Natural killer cell (primary cell): Measurements from ENCODE around the gene NEDD4L. TPM values are rescaled to one million over a fixed set of nuclear protein-coding genes. Genes with fewer than 3 reads are reported as not detected.

Source experiments
- ATAC-seq, 3 donors: fragments of 150-1000 bp in 2 of 3; fragments of 200-7000 bp in 1 of 3; cut with Tn5 transposase; 1 replicate in 1 of 3; 2 replicates in 2 of 3; pipeline ENCODE4 v1.10.0; 2021; ENCODE audit warnings: mild to moderate bottlenecking in 2 of 3, moderate library complexity in 2 of 3
- DNase-seq, 2 donors: peaks; one replicate each; pipeline versions ENCODE4 v3.0.0 to v3.0.0-alpha.2; 2013 to 2021; ENCODE audit warnings: mixed read lengths in 1 of 2
- H3K27ac ChIP-seq: one replicate; pipeline ENCODE4 v1.5.1; 2013; ENCODE audit warnings: mild to moderate bottlenecking, low read length
- H3K27me3 ChIP-seq: one replicate; pipeline ENCODE4 v1.6.1; 2013; ENCODE audit warnings: low read length; ENCODE audit not compliant: control insufficient read depth, insufficient read depth
- H3K36me3 ChIP-seq: one replicate; pipeline ENCODE4 v1.6.1; 2013; ENCODE audit warnings: low read length; ENCODE audit not compliant: control insufficient read depth, insufficient read depth
- H3K4me1 ChIP-seq: one replicate; pipeline ENCODE4 v1.6.1; 2013; ENCODE audit warnings: low read length; ENCODE audit not compliant: control insufficient read depth, insufficient read depth
- H3K4me3 ChIP-seq: one replicate; pipeline ENCODE4 v1.5.1; 2013; ENCODE audit warnings: low read length
- H3K9me3 ChIP-seq: one replicate; pipeline ENCODE4 v1.6.1; 2013; ENCODE audit warnings: low read length; ENCODE audit not compliant: control insufficient read depth, insufficient read depth
- H3K27ac Mint-ChIP-seq, 2 donors: one replicate each; pipeline ENCODE4 v1.8.0; 2022; ENCODE audit warnings: mild to moderate bottlenecking in 2 of 2, mixed read lengths in 2 of 2, moderate library complexity in 1 of 2
- H3K27me3 Mint-ChIP-seq, 2 donors: one replicate each; pipeline ENCODE4 v1.8.0; 2022; ENCODE audit warnings: low read depth in 2 of 2, mixed read lengths in 2 of 2
- H3K36me3 Mint-ChIP-seq: one replicate; pipeline ENCODE4 v1.8.0; 2022; ENCODE audit warnings: mixed read lengths
- H3K4me1 Mint-ChIP-seq, 2 donors: one replicate each; pipeline ENCODE4 v1.8.0; 2022; ENCODE audit warnings: mixed read lengths in 2 of 2
- H3K4me3 Mint-ChIP-seq: one replicate; pipeline ENCODE4 v1.8.0; 2022; ENCODE audit warnings: mild to moderate bottlenecking, moderate library complexity, mixed read lengths
- H3K9me3 Mint-ChIP-seq, 2 donors: one replicate each; pipeline ENCODE4 v1.8.0; 2022; ENCODE audit warnings: mixed read lengths in 2 of 2
- CTCF ChIP-seq: fragments of 200-600 bp; IDR thresholded peaks from one replicate; pipeline ENCODE4 v1.8.0; 2022; ENCODE audit warnings: antibody characterized with exemption
- WGBS: methylation state at CpG from one replicate; pipeline ENCODE4 v1.1.7; 2013; ENCODE audit warnings: missing lambda C conversion rate; ENCODE audit not compliant: insufficient coverage; 5-methylcytosine and 5-hydroxymethylcytosine counted together
- intact Hi-C: fragments of 100-400 bp; cut with micrococcal nuclease; formaldehyde crosslinking; loops from one replicate; pipeline ENCODE4 v1.14.2; 2022
- total RNA-seq, 4 donors: library from RNA; stranded (reverse); fragments of 120-200 nt in 1 of 4; gene quantifications; one replicate each; pipeline versions ENCODE4 v1.2.3 to v1.2.4, GENCODE V29; 2013 to 2022

NEDD4L gene
- total RNA-seq, 3 donors from 2014 or later (not counting 1 experiment from before 2014, with no cell fraction given) = 3.4 to 15.3 (median 14.3) TPM

GRCh38 chr18:58416014-58416703 is 372.1 kb downstream of the NEDD4L start:
- Histone ChIP-seq H3K27me3 (no peaks in the 10 kb centered on the region), H3K36me3 (no peaks in the 10 kb centered on the region), H3K4me1 (no peaks in the 10 kb centered on the region), H3K4me3 (no peak overlapping the region), H3K27ac (no peak overlapping the region), H3K9me3 (no peaks in the 10 kb centered on the region)
- no peaks in the 10 kb centered on the region for H3K4me1 Mint-ChIP-seq
- no peaks in the 10 kb centered on the region for H3K36me3 Mint-ChIP-seq
- ATAC-seq (no peak), DNase-seq (no peak)
- WGBS = 91% methylated on average over 7 of the region's 7 CpGs
- TF ChIP-seq CTCF = no peak
- peaks cover 0 to 9% of the 10 kb centered on the region in 2 donors for H3K9me3 Mint-ChIP-seq
- no peak overlapping the region for H3K4me3 Mint-ChIP-seq
- no peak overlapping the region for H3K27ac Mint-ChIP-seq
- intact Hi-C loops = no loop called here
- peaks cover 10 to 18% of the 10 kb centered on the region in 2 donors for H3K27me3 Mint-ChIP-seq

- intact Hi-C loops = no loop called here
- WGBS = 89% methylated on average over 12 of the region's 16 CpGs
- Histone ChIP-seq H3K36me3 (no peaks in the 10 kb centered on the region), H3K4me1 (no peaks in the 10 kb centered on the region), H3K4me3 (no peak overlapping the region), H3K9me3 (no peaks in the 10 kb centered on the region), H3K27ac (no peak overlapping the region), H3K27me3 (no peaks in the 10 kb centered on the region)
- Mint-ChIP-seq H3K27me3 (peaks cover 12 to 16% of the 10 kb centered on the region in 2 donors), H3K9me3 (peaks cover 0 to 9% of the 10 kb centered on the region in 2 donors), H3K27ac (no peak overlapping the region), H3K4me3 (no peak overlapping the region), H3K4me1 (no peaks in the 10 kb centered on the region), H3K36me3 (no peaks in the 10 kb centered on the region)
- DNase-seq = no peak
- TF ChIP-seq CTCF = no peak
- no peak for ATAC-seq
Observed at GRCh38 chr18:58416704-58417683, 373.0 kb downstream of the NEDD4L start.

GRCh38 chr18:58417752-58418151 is 373.7 kb downstream of the NEDD4L start:
- Mint-ChIP-seq H3K36me3 (no peaks in the 10 kb centered on the region), H3K4me3 (no peak overlapping the region), H3K27ac (no peak overlapping the region), H3K9me3 (peaks cover 0 to 9% of the 10 kb centered on the region in 2 donors), H3K4me1 (no peaks in the 10 kb centered on the region), H3K27me3 (peaks cover 17% of the 10 kb centered on the region in 2 donors)
- Histone ChIP-seq H3K9me3 (no peaks in the 10 kb centered on the region), H3K36me3 (no peaks in the 10 kb centered on the region), H3K27ac (no peak overlapping the region), H3K4me3 (no peak overlapping the region), H3K27me3 (no peaks in the 10 kb centered on the region), H3K4me1 (no peaks in the 10 kb centered on the region)
- intact Hi-C loops = no loop called here
- ATAC-seq (no peak), DNase-seq (no peak)
- no peak for TF ChIP-seq CTCF
- 92% methylated on average over 5 of the region's 6 CpGs for WGBS
